ENCODE measurements around the gene RAB7A.
"Not testable (repeated sequence)": the region's sequence is repeated elsewhere in the genome, so short reads cannot be mapped to it uniquely, and the experiment has no call there.

The RAB7A gene

GRCh38 chr3:128815318-128816064 is 89.5 kb downstream of the RAB7A start:
- no peak for DNase-seq (ENCODE audit: low read depth)

GRCh38 chr3:128818186-128818787 is 92.3 kb downstream of the RAB7A start:
- DNase-seq (ENCODE audit: low read depth) = no peak

- DNase-seq (ENCODE audit: low read depth) = no peak
These were observed 94.4 kb downstream of the RAB7A start for GRCh38 chr3:128820252-128820839.

- DNase-seq (ENCODE audit: low read depth) = no peak
These were observed 97.0 kb downstream of the RAB7A start for GRCh38 chr3:128823008-128823407.

- no peak for DNase-seq (ENCODE audit: low read depth)
These were observed 97.6 kb downstream of the RAB7A start for GRCh38 chr3:128823631-128824030.

- DNase-seq (ENCODE audit: low read depth) = no peak
These were observed 98.3 kb downstream of the RAB7A start for GRCh38 chr3:128824132-128824850.

- DNase-seq (ENCODE audit: low read depth) = no peak
These were observed 99.2 kb downstream of the RAB7A start for GRCh38 chr3:128825117-128825725.

GRCh38 chr3:128829087-128829486 is 103.1 kb downstream of the RAB7A start:
- not testable (repeated sequence) for DNase-seq (ENCODE audit: low read depth)

GRCh38 chr3:128829925-128830625 is 104.1 kb downstream of the RAB7A start:
- not testable (repeated sequence) for DNase-seq (ENCODE audit: low read depth)

GRCh38 chr3:128830762-128831161 is 104.8 kb downstream of the RAB7A start:
- DNase-seq (ENCODE audit: low read depth) = not testable (repeated sequence)

GRCh38 chr3:128832979-128833378 is 107.0 kb downstream of the RAB7A start:
- not testable (repeated sequence) for DNase-seq (ENCODE audit: low read depth)

GRCh38 chr3:128835096-128835495 is 109.1 kb downstream of the RAB7A start:
- DNase-seq (ENCODE audit: low read depth) = no peak

- DNase-seq (ENCODE audit: low read depth) = no peak
These were observed 116.2 kb downstream of the RAB7A start for GRCh38 chr3:128841926-128842920.

GRCh38 chr3:128844502-128844901 is 118.5 kb downstream of the RAB7A start:
- DNase-seq (ENCODE audit: low read depth) = no peak

GRCh38 chr3:128845119-128845777 is 119.3 kb downstream of the RAB7A start:
- DNase-seq (ENCODE audit: low read depth) = no peak

GRCh38 chr3:128845778-128846485 is 119.9 kb downstream of the RAB7A start:
- DNase-seq (ENCODE audit: low read depth) = peak; percentile 67

- no peak for DNase-seq (ENCODE audit: low read depth)
These were observed 120.5 kb downstream of the RAB7A start for GRCh38 chr3:128846486-128846891.

- no peak for DNase-seq (ENCODE audit: low read depth)
These were observed 121.8 kb downstream of the RAB7A start for GRCh38 chr3:128847666-128848370.
